Erythroblast (primary cell): ENCODE data around the gene AGMO.

ENCODE experiments used
- DNase-seq, 2 experiments: peaks; one replicate each; lab custom pipeline; 2025; lab: John Stamatoyannopoulos, UW
- GATA1 ChIP-seq: IDR thresholded peaks from 2 replicates; pipeline ENCODE4 v1.6.1; 2011; ENCODE audit warnings: low read depth, mild to moderate bottlenecking, control low read depth, low read length, moderate library complexity
- POLR2A ChIP-seq: IDR thresholded peaks from 2 replicates; pipeline ENCODE4 v1.6.1; 2011; ENCODE audit warnings: mild to moderate bottlenecking, low read length

Gene AGMO

DNA sequence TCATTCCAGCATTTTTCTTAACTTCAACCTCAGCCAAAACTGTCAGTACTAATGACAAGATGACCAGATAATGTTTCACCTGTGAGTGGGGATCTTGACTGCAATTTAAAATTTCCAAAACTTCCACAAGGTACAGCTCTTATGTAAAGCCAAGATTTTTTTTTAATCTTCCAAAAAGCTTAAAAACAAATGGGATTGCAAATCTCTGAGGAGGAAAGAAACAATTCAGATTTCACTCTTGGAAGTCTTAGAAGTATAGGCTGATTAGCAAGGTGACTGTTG lies 90.2 kb downstream of the AGMO start:
- no peak for DNase-seq
- no peak for TF ChIP-seq POLR2A

DNA sequence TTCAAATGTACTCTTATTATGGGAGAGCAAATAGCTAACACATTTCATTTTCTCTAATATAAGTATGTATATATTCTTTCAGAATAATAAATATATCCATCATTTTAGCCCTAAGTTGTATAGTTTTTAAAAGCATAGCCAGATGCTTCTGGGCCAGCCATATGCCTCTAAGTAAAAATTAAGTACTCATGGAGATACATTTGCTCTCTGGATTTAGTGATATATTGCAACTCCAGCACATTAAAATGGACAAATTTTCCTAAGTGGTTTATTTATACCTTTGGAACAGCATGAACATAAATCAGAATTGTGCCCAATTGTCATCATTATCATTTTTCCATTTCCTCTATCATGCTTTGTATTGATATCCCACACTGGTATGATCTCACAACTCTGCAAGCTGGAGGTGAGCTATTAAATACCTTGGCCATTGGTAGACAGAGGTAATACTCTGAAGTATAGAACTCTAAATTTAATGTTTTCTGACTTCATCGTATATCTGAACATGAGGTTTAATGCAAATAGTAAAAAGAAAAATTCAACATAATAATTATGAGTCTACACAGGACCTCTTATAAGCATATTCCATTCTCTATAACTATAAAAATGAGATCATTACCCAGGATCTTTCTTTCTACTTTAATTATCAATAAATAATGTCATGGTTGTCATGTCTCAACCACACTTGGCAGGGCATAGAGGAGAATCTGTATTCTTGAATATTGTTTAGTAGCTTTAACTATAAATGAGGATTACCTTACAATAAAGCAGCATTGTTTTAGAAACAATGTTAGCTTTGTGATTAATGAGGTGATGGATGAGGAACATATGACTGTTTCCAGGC lies 90.8 kb downstream of the AGMO start:
- TF ChIP-seq GATA1: no peak
- no peak for TF ChIP-seq POLR2A
- no peak for DNase-seq

DNA sequence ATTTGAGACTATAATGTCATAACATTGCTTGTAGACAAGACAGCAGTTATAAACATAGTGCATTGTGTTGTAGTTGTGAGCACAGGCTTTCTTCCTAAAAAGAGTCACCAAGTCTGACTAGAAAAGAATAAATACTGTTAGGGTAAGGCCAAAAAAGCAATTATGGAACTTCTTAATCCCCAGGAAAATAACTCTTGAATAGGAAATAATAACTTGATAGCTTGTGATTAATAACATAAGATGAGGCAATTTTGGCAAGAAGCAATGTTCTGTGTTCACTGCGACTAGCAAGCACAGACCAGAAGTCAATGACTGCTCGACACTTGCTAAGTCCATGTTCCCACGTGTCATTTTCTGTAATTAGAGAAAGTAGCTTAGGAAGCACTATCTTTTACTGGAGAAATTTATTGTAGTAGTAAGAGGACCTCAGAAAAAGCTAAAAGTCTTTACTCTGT lies 97.1 kb downstream of the AGMO start:
- DNase-seq: no peak
- TF ChIP-seq POLR2A: no peak
- no peak for TF ChIP-seq GATA1

DNA sequence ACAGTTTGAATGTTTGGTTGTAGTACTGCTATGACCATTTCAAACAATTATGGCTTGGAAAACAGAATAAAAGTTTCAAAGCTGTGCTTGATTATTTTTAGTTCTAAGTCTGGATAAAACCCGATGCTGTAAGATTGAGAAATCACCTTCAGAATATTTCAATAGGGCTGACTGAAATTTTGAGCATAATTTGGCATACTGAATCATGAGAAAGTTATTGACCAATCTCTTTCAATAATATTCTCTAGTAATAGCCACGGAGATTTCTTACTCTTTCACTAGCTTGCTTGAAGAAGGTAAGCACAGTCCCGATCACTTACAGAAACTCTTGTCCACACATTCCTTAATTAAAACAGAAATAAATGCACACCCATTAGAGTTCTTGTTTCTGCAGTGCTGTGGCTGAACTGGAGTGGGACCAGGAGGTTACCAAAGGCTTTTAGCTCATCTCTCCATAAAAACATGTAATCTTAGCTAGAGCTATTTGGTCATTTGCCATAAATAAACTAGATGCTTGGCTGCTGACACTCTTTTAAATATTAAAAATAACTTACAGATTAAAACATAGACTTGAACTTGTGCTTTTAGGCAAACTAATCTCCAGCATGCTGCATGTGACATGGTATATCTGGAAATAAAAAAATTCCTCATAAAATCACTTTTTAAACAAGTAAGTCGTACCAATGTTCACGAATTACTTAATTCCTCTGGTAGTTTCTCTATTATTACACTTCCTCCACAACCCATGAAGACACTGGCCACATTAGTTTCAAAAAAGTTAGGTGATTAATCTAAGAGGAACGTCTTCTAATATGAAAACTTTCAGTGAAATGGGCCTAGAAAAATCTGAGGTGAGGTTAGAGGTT lies 97.8 kb downstream of the AGMO start:
- no peak for DNase-seq
- no peak for TF ChIP-seq GATA1
- no peak for TF ChIP-seq POLR2A

DNA sequence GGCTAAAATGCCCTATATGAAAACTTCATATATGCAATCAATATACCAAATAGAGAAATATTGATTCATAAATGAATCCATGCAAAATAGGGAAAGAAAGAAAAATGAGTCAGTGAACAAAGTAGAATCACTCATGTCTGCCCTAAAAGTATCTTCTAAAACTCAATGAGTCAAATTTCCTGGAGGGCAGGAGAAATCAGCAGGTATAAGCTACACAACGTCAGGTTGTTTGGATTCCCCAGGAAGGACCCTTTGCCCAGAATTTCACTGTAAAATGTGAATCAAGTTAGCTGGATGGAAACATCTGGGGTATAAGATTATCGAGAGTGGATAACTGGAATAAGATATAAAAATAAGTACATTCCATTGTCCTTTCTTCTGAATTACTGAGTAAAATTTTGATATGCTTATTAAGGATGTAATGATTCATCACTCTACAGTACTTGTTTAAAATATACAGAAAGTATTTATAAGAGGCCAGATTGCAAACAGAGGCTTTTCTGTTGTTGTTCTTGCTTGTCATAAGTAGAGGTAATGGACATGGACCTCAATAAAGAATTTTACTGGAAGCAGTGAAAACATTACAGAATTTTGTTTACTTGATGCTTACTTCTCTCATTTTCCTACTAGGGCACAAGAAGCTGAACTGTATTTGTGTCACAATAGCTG lies 99.0 kb downstream of the AGMO start:
- TF ChIP-seq POLR2A: no peak
- TF ChIP-seq GATA1: no peak
- no peak for DNase-seq

DNA sequence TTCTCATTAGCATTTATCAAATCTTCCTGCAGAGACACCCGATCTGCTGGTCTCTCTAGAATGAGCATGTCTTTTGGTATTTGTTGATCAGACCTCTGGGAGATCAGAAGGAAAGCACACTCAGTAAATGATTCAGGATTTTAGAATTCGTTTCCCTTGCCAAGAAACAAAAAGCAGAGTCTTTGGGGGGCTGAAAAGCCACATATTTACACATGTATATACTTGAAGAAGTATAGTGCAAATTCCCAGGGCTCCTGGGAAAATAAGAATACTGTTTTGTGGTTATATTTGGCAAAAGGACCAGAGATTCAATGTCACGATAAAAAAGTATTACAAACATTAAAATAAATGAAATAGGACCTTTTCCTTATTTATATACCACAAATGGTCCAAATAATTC lies 100.2 kb downstream of the AGMO start:
- TF ChIP-seq POLR2A (no peak), GATA1 (no peak)
- no peak for DNase-seq

DNA sequence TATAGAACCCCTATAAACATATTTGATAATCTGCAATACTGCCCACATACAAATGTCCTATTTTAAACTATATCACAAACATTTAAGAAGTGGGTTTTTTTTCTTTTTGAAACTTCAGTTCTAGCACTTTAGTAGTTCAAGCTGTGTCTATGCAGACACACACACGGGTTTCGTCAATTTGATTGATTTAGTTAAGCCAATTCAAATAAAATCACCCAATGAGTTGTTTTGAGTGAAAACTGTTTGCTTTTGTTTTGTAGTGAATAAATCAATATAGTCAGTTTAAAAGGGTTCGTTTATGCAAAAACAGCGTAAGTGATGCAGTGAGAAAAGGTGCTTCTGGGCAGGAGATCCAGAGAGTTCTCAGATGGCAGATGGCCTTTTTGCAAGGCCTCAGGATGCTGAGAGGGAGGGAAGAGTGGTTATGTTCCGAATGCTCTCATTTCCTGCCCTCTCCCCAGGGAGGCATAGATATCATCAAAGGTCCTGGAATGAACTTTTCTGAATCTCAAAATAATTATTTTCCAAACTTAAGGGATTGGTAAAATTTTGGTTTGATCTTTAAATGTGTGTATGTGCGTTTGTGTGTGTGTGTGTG lies 102.7 kb downstream of the AGMO start:
- TF ChIP-seq POLR2A (no peak), GATA1 (no peak)
- no peak for DNase-seq

DNA sequence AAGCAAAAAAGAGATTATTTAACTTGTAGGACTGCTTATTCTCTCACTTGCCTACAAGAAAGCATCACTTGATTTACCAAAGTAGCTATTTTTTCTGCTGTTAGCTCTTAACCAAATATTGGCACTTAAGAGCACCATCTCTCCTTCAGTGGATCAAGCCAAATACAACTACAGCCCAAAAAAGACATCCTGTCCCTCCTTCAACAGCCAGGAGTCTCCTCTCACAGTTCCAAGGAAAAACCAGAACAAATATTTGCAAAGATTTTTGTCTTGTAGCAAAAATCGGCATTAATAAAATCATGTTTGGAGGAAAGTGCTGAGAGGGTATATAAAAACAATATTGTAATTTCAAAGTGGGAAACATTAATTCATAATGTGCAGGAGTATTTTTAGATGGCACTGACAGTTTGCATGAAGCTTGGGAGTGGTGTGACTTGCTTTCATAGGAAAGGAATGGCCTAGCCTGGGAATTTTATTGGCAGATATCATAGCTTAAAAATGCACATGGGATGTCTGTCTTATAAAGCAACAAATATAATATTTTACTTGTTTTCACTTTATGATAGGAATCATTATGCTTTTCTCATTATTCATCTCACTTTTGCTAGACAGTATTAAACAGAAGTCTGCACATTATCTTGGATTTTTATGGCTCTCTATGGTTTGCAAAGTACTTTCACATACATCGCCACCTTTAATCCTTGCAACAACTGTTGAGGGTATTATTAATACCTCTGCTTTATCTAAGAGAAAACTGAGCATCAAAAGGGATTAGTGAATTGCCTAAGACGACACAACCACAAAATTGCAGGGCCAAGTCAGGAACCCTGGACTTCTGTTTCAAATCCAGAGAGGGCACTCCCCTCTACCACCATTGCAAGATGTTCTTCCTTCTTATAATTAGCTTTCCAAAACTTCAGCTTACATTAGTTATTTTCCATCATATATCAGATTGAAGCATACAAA lies 103.5 kb downstream of the AGMO start:
- no peak for DNase-seq
- TF ChIP-seq POLR2A: no peak
- TF ChIP-seq GATA1: no peak

DNA sequence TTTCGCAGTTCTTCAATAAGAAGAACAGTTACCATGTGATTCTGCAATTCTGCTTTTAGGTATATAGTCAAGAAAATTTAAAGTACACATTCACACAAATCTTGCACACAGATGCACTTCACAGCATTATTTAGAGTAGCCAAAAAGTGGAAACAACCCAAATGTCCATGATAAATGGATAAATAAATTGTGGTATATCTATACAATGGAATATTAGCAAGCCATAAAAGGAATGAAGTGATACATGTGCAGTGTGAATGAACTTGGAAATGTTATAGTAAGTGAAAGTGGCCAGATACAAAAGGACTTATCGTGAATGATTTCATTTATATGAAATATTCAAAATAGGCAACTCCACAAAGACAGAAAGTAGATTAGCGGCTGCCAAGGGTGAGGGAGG lies 109.1 kb downstream of the AGMO start:
- TF ChIP-seq POLR2A (no peak), GATA1 (no peak)
- DNase-seq: no peak

DNA sequence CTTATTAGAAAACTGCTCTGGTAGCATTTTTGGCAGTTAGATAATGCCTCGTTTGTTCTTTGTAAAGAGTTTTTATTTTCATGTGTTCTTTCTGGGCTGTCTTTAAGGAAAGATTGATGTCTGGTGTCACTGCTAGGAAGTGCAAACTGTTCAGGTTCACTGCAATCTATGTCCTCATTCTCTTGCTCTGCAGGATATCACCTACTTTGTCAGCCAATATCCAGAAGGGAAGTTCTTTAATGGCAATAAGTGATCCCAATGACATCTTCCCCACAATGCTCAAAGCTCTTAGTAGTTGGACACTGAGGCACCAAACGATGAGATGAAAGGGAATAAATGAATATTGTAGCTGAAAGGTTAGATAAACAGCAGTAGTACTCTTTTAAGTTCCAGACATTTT lies 115.1 kb downstream of the AGMO start:
- no peak for TF ChIP-seq GATA1
- TF ChIP-seq POLR2A: no peak
- DNase-seq: no peak

DNA sequence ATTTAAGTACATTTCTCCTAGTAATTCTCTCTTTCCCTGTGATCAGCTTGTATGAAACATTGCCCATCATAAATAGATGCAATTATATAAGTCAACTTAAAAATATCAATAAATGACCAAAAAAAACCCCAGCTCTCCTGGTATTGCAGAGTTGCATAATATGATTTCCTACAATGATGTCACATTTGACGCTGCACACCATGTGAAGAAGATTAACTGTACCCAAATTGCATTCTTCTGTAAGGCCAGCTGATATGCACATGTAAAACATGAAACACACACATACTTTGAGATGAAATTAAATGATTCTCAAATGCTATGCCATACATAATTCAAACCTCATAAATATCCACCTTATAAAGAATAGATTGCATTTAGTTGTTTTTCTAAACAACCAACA lies 115.5 kb downstream of the AGMO start:
- no peak for TF ChIP-seq GATA1
- no peak for TF ChIP-seq POLR2A
- no peak for DNase-seq

DNA sequence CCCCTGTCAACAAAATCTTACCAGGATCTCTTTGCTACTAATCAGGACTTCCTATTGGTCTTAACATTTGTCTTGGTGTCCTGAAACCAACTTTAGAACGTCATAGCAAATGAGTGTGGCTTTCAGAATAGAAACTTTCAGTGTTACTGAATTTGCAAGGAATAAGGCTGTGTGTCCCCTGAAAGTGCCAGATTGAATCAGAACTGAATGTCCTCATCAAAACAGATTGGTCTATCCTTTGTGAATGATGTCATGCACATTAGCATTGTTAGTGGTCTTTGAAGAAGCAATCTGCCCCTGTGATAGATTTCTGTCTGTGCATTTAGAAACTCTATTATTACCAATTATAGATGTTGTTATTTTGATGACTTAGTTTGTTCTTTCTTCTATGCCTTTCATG lies 119.9 kb downstream of the AGMO start:
- no peak for TF ChIP-seq GATA1
- DNase-seq: no peak

DNA sequence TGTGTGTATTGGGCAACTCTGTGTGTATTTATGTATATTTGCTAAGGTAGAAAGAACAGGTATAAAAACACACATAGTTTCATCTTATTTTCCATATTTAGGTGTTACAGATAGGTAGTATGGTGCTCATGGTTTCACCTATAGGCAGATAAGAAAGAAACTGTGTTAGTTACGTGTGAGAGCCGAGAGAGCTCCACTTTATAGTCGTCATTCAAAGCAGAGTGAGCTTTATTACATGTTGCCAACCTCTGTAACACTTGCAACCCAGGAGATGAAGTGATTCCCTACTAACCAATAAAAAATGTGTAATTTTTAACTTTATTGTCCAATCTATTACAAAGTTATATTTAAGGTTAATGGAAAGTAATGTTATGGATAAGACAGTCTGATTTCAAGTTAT lies 121.3 kb downstream of the AGMO start:
- DNase-seq: no peak
- TF ChIP-seq POLR2A: no peak
